DOHH2 (cell line): ENCODE results near the gene CNGA3.
"Not testable (repeated sequence)": the region's sequence is repeated elsewhere in the genome, so short reads cannot be mapped to it uniquely, and the experiment has no call there.

Experiments used
- EZH2phosphoT487 ChIP-seq: fragments of 200-600 bp; sonication (generic); IDR thresholded peaks from 2 replicates; pipeline ENCODE4 v1.6.1; 2017; ENCODE audit warnings: borderline replicate concordance, mild to moderate bottlenecking, antibody characterized with exemption, low read length, moderate library complexity, mixed read lengths
- TF ChIP-seq, protein P1 (sequence below): fragments of 200-600 bp; sonication (generic); IDR thresholded peaks from one replicate; pipeline ENCODE4 v1.5.1; 2014; ENCODE audit warnings: antibody characterized with exemption, mild to moderate bottlenecking, low read depth, low read length; ENCODE audit not compliant: poor library complexity, severe bottlenecking

DNA sequence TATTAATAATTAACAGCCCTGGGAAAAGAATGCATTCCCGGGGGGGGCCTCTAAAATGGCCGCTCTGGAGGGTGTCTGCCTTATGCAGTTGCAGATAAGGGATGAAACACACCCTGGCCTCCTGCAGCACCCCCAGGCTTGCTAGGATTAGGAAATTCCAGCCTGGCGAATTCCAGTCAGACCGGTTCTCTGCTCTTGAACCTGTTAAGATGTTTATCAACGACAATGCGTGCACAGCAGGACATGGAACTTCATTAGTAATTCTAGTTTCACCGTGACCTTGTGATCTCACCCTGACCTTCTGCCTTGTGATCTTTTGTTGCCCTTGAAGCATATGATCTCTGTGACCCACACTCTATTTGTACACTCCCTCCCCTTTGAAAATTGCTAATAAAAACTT lies 68.0 kb downstream of the CNGA3 start:
- TF ChIP-seq, protein P1, sequence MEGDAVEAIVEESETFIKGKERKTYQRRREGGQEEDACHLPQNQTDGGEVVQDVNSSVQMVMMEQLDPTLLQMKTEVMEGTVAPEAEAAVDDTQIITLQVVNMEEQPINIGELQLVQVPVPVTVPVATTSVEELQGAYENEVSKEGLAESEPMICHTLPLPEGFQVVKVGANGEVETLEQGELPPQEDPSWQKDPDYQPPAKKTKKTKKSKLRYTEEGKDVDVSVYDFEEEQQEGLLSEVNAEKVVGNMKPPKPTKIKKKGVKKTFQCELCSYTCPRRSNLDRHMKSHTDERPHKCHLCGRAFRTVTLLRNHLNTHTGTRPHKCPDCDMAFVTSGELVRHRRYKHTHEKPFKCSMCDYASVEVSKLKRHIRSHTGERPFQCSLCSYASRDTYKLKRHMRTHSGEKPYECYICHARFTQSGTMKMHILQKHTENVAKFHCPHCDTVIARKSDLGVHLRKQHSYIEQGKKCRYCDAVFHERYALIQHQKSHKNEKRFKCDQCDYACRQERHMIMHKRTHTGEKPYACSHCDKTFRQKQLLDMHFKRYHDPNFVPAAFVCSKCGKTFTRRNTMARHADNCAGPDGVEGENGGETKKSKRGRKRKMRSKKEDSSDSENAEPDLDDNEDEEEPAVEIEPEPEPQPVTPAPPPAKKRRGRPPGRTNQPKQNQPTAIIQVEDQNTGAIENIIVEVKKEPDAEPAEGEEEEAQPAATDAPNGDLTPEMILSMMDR: not testable (repeated sequence)
- not testable (repeated sequence) for TF ChIP-seq EZH2phosphoT487
